ENCODE data around the gene ADARB2.
A peak's percentile ranks its signal among the peaks of the same experiment; 100 is the strongest.

The ADARB2 gene

GRCh38 chr10:1608851-1609647, 128.3 kb downstream of the ADARB2 start:
- DNase-seq: no peak

GRCh38 chr10:1608408-1608807, 128.9 kb downstream of the ADARB2 start:
- DNase-seq: no peak

DNA sequence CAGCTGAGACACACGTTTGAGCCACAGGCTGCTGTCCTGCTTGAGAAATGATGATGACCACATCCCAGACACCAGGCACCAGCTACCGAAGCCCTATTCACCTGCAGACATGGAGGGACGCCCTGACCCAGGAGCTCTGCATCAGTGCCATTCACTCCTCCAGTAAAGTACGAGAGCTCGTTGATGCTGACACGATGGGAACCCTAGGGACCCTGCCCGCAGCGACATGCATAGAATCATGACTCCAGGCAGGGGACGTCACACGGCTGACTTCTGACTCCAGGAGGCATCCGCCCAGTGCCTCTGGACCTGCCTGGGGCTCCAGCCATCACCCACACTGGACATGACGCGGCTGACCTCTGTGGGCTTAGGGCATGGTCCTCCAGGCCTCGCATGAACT, 129.9 kb downstream of the ADARB2 start:
- DNase-seq: no peak

DNA sequence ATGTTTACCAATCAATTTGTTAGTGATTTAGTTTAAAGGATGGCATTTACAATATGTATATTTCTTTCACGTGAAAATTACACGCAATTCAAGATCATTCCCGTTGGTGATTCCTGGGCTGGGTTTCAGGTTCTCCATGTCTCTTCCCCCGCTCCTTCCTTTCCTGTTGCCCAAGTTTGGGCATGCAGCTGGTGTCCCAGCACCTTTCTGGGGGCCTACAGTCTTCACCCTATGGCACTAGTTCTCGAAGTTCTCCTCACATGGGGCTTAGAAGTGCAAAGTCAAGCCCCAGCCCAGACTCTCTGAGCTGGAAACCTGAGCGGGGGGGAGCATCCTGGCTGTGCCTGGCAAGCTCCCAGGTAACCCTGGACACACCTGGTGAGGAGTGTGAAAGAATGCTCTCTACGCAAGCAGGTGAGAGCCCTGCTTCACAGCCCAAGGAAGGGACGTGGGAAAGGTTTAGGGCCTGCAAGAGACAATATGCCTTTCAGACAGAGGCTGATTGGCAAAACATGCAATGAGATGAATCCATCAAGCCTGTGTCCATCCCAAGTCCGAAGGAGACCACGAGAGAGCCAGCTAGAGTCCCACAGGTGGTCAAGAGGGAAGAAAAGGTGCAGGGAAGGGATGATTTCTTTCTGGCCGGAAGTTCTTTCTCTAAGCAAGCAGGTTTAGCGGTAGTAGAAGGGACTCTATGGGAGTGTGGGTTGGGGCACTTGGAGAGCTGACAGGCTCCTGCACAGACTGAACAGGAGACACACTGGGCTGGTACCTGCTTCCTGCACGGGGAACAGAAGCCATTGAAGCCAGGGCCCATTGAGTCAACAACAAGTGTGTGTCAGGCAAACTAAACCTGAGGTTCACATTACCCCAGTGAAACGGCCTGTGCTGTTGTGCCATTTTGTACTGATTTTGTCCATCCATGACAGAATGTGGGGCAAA, 131.1 kb downstream of the ADARB2 start:
- DNase-seq: peak; percentile 13

DNA sequence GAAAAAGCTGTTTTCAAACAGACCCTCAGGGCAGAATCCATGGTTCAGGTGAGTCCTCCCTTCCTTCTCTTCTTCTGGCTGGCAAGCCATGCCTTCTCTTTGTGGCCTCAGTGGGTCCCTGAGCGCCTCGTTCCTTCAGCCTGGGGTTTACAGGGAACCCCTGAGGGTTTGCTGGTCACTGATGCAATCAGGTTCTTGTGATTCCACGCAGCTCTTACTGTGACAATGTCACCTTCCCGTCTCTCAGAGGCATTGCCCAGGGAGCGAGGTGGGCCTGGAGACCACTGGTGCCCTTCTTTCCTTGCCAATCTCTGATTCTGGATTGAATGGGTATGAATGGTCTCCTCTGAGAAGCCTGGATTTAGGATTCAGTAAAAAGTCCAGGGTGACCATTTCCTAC, 132.2 kb downstream of the ADARB2 start:
- no peak for DNase-seq

GRCh38 chr10:1604246-1604645, 133.1 kb downstream of the ADARB2 start:
- no peak for DNase-seq

DNA sequence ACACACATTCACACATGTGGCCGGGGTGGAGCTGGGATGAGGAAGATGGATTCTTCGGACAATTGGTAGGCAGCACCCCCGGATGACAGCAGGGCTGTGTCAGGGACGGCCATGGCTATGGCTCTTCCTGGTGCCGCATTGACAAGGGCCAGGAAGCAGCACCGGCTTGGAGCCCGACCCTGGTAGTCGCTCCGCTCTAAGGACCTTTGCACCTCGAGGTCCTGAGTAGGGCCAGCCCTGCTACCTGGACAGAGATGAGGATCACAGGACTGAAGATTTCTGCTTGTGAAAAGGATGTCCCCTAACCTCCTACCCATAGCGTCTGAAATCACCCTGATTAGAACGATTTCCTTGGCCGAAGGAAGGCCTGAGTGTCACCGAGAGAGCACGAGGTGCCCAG, 134.1 kb downstream of the ADARB2 start:
- DNase-seq: no peak

- DNase-seq: no peak
Observed at GRCh38 chr10:1602037-1602484, 135.3 kb downstream of the ADARB2 start.

- DNase-seq: no peak
Observed at GRCh38 chr10:1601406-1601805, 135.9 kb downstream of the ADARB2 start.

DNA sequence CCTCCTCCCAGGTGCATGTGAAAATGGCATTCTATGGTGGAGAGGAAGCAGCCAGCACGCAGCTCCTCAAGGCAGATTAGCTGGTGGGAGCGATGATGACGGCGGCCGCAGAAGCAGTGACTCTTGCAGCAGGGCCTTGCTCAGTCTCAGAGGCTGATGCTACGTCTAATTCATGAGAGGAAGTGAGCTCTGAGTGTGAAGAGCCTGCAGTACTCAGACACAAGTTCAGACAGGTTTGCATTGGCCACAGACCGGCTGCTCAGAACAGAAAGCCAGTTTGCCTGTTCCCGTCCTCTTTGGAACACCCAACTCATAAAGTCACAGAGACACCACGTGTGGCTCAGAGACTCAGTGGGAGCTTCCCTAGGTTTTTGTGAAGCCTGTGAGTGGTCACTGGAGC, 136.5 kb downstream of the ADARB2 start:
- DNase-seq: peak; percentile 27

DNA sequence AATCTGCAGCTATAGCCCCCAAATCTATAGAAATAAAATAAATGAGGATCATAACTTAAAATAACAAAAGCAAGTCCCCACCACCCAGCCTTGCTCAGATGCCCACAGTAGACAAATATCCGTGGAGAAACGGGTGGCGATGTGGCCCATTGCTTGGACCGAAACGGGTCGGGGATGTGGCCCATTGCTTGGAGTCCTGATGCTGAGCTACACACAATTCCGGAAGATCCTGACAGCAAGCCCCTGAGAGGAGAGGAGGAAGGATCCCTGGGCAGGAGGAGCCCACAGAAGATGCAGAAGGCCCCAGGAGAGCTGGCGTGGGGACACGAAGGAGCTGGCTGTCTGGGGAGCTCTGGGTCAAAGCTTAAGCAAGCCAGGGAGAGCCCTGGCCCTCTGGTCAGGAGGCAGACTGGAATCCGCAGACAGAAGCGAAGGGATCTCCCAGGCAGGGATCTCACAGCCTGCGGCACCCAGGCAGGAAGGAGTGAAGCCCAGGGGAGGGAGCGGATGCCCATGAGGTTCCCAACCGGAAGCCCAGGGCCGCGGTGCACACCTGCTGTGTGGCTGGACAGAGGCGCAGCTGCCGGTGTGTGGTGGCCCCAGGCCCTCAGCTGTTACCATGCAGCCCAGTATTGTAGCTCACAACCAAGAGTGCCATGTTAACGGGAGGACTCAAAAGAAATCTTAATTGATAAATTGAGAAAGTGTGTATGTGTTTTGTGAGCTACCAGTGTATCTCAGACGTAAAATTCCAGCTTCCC, 138.8 kb downstream of the ADARB2 start:
- DNase-seq: no peak

DNA sequence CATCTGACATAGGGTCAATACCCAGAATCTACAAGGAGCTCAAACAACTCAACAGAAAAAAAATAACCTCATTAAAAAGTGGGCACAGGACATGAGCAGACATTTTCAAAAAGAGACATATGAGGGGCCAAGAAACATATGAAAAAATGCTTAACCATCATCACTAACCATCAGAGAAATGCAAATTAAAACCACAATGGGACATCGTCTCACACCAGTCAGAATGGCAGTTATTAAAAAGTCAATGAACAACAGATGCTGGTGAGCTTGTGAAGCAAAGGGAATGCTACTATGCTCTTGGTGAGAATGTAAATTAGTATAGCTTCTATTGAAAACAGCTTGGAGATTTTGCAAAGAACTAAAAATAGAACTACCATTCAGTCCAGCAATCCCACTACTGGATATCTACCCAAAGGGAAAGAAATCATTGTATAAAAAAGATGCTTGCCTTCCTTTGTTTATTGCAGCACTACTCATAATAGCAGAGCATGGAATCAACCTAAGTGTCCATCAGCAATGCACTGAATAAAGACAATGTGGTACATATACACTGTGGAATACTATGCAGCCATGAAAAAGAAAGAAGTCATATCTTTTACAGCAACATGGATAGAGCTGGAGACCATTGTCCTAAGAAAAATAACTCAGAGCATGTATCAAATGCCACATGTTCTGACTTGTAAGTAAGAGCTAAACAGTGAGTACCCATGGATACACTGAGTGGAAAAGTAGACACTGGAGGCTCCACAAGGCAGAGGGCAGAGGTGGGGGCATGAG, 139.8 kb downstream of the ADARB2 start:
- DNase-seq: no peak

- no peak for DNase-seq
Observed at GRCh38 chr10:1596482-1597099, 140.7 kb downstream of the ADARB2 start.

DNA sequence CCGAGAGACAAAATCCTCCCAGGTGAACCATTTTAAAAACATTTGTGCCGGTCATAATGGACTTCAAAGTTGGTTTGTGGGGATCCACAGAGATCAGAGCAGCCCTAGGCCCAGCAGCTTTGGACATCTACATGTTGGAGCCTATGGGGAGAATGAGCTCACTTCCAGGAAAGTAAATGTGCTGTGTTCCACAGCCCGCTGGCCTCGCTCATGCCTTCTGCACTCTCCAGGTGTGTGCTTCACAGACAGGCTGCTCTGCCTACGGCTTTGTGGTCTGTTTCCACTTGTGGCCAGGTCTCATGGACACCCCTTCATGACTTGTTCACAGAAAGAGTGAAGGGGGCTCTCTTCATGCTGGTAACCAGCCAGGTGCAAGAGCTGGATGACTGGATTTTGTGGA, 141.6 kb downstream of the ADARB2 start:
- DNase-seq: no peak

GRCh38 chr10:1595242-1595600, 142.1 kb downstream of the ADARB2 start:
- no peak for DNase-seq

- no peak for DNase-seq
Observed at GRCh38 chr10:1594372-1595241, 142.7 kb downstream of the ADARB2 start.

- no peak for DNase-seq
Observed at GRCh38 chr10:1591742-1592141, 145.6 kb downstream of the ADARB2 start.

DNA sequence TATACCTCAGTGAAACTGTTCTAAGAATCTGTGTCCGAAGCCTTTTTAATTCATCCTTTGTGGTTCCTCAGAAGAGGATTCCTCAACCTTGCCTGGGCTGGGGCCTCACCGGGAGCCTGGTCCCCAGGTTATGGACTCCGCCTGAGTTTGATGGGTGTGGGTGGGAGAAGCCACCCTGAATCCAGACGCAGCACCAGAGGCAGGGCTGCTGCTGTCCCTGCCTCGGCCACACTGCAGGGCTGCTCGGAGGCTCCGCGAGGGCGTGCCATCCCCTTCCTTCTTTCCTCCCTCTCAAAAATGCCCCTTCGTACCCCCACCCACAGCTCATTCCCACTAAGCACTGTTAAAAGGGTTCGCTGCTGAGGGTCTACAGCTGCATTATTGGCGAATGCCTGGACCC, 146.3 kb downstream of the ADARB2 start:
- no peak for DNase-seq

- no peak for DNase-seq
Observed at GRCh38 chr10:1589257-1589656, 148.1 kb downstream of the ADARB2 start.

GRCh38 chr10:1582739-1583138, 154.6 kb downstream of the ADARB2 start:
- DNase-seq: no peak

DNA sequence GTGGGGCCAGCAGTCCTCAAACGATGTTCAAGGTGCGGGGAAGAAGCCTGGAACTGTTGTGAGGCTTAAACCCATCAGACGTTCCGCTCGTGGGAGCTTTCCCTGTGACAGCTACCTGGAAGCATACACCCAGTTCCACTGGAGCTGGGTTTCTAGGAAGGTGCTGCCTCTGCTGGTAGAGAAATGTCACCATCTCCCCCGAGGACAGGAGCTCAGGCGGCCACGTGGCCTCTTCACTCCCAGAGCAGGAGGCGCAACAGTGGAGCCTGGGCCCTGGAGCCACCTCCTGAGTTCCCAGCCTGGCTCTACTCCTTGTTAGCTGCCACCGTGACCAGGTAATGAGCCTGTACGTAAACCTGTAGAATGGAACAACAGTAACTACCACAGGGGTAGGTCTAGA, 156.1 kb downstream of the ADARB2 start:
- DNase-seq: no peak
